ENCODE measurements around the gene PEX5L. TPM values are rescaled to one million over a fixed set of nuclear protein-coding genes. Genes with fewer than 3 reads are reported as not detected.

The PEX5L gene
- total and polyA plus RNA-seq, 5 donors: 0.20 to 1.4 (median 0.58) TPM

DNA sequence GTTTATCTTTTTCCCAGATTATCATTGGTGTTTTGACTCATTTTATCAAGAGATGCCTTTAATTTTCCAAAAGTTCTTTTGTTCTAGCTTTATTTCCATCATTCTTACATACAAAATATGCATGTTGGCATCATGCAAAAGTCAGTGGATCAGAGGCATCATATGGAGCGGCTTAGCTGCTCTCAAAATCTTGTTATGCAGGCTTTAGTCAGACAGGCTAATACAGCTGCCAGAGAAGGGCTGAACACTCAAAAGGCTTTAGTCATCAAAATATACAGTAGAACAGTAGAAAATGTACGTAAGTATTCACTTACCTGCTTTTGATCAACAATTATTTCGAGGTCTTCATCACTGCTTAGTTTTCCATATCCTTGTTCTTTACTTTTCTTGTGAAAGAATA lies 65.5 kb downstream of the PEX5L start:
- intact Hi-C loops (cut with DNase I): no loop called here
- ATAC-seq (no peak), DNase-seq (no peak)
- Histone ChIP-seq H3K4me3 (ENCODE audit: low read length) (no peak overlapping the region), H3K4me1 (ENCODE audit: control insufficient read depth, insufficient read depth, low read length) (no peaks in the 10 kb centered on the region), H3K27me3 (ENCODE audit: control insufficient read depth, insufficient read depth) (no peaks in the 10 kb centered on the region), H3K9me3 (ENCODE audit: control insufficient read depth, low read length) (no peaks in the 10 kb centered on the region), H3K27ac (ENCODE audit: low read length) (no peak overlapping the region)
- 61% methylated on average over 3 of the region's 3 CpGs for WGBS

DNA sequence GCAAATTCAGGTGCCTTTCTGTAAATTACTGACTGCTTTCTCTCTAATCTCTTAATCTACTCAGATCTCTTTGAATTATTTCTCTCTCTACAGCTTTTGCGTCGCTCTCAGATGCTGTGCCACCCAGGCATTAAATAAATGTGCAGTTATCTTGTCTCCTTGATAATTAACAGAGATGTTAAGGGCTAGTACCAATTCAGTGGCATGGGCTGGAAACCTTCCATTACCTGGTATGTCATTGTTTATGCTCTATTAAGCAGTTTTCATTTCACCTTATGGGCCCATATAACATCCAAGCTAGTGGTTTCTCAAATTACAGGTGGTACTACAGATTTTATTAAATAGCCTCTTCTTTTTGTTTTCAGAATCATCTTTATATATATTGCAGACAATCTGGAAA lies 66.0 kb downstream of the PEX5L start:
- 83% methylated on average over 2 of the region's 2 CpGs for WGBS
- no peak overlapping the region for H3K4me3 ChIP-seq (ENCODE audit: low read length)

DNA sequence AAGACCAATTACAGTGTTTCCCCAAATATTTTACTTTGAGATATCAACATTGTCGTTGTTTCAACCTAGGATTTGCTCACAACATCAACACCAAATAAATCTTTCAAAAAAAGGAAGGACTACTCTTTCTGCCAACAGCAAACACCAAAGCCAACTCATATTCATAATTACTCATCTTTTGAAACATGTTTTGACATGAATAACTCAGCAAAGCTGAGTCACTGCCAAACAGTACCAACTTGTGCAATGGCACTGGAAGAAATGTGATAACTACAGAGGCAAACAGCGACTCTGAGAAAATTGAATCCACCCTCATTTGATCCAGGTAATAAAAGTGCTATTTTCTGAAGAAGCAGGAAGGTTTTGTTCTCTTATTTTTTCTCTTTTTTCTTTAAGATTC lies 67.2 kb downstream of the PEX5L start:
- WGBS: 63% methylated on average over 2 of the region's 2 CpGs
- Histone ChIP-seq H3K4me3 (ENCODE audit: low read length) (no peak overlapping the region), H3K9me3 (ENCODE audit: control insufficient read depth, low read length) (no peaks in the 10 kb centered on the region), H3K27ac (ENCODE audit: low read length) (no peak overlapping the region), H3K4me1 (ENCODE audit: control insufficient read depth, insufficient read depth, low read length) (no peaks in the 10 kb centered on the region), H3K27me3 (ENCODE audit: control insufficient read depth, insufficient read depth) (no peaks in the 10 kb centered on the region)
- no peak for ATAC-seq
- DNase-seq: no peak
- intact Hi-C loops (cut with DNase I): no loop called here

More for the DNA sequence above, 66.0 kb downstream of the PEX5L start:
- no peak overlapping the region for H3K27ac ChIP-seq (ENCODE audit: low read length)
- H3K9me3 ChIP-seq (ENCODE audit: control insufficient read depth, low read length): no peaks in the 10 kb centered on the region
- H3K4me1 ChIP-seq (ENCODE audit: control insufficient read depth, insufficient read depth, low read length): no peaks in the 10 kb centered on the region
- DNase-seq: no peak
- ATAC-seq: no peak
- intact Hi-C loops (cut with DNase I): no loop called here
- H3K27me3 ChIP-seq (ENCODE audit: control insufficient read depth, insufficient read depth): no peaks in the 10 kb centered on the region

DNA sequence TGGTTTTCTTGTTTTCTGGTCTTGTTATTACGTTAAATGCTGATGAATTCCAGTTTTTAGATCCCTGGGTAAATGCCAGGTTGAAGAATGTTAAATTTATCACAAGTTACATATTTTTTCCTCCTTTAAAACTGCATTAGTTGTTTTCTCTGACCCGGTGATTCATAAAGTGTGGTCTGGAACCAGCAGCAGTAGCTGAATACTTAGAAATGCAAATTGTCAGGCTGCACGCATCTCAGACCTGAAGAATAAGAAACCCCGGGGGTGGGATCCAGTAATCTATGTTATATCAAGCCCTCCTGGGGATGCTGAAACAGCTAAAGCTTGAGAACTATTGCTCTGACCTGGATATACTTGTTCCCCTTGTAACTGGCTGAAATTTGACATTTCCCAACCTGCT lies 69.1 kb downstream of the PEX5L start:
- Histone ChIP-seq H3K27me3 (ENCODE audit: control insufficient read depth, insufficient read depth) (no peaks in the 10 kb centered on the region), H3K4me3 (ENCODE audit: low read length) (no peak overlapping the region), H3K4me1 (ENCODE audit: control insufficient read depth, insufficient read depth, low read length) (no peaks in the 10 kb centered on the region), H3K9me3 (ENCODE audit: control insufficient read depth, low read length) (no peaks in the 10 kb centered on the region), H3K27ac (ENCODE audit: low read length) (no peak overlapping the region)
- WGBS: 54% methylated on average over 4 of the region's 4 CpGs
- ATAC-seq (no peak), DNase-seq (no peak)
- intact Hi-C loops (cut with DNase I): no loop called here

DNA sequence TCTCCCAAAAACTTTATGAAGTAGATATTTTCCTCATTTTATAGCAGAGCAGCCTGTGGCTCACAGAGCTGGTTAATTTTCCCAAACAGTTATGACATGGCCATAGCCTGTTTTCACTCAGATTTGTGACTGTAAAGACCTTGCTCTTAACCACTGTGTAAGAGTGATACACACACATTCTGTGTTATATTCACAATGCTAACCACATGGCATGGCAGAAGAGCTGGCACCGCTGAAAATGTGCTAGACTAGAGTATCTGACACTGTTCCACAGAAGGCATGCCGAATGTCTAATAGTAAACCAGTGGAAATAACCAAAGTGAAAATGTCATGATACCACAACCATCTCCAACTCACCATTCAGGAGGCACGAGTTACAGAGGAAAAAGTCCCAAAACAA lies 71.8 kb downstream of the PEX5L start:
- Histone ChIP-seq H3K27me3 (ENCODE audit: control insufficient read depth, insufficient read depth) (no peaks in the 10 kb centered on the region), H3K27ac (ENCODE audit: low read length) (no peak overlapping the region), H3K9me3 (ENCODE audit: control insufficient read depth, low read length) (no peaks in the 10 kb centered on the region), H3K4me1 (ENCODE audit: control insufficient read depth, insufficient read depth, low read length) (no peaks in the 10 kb centered on the region), H3K4me3 (ENCODE audit: low read length) (no peak overlapping the region)
- ATAC-seq (no peak), DNase-seq (no peak)
- 75% methylated on average over 3 of the region's 3 CpGs for WGBS
- intact Hi-C loops (cut with DNase I): no loop called here

DNA sequence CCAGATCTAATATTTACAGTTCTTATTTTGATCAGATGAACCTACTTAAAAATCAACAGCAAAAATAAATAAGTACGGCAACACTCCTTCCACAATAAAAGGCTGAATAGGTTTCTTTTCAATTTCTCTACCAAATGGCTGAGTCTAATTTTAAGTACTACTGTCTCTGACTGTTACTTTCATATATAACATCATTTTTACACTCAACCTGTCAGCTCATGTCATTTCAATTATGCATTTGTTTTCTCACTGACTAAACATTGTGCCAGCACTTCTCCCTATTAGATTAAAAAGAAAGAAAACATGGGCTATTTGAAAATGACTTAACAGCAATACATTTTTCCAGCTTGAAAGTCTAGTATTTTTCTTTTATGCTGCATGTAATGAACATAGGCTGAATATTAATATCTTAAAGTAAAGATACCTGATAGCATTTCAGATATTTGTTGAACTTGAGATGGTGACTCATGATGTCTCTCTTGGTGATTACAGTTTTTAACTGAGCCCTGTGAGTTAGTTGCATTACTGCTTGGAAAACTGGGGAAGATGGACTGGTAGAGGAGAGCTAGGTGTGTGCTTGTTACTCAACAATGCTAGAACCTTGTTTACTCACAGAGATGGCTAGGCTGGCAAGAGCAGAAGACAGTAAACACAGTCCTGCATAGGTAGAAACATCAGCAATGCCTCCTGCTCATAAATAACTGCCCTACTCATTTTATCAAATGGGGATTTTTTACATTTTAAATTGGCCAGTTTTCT lies 73.9 kb downstream of the PEX5L start:
- no peaks in the 10 kb centered on the region for H3K4me1 ChIP-seq (ENCODE audit: control insufficient read depth, insufficient read depth, low read length)
- no peak overlapping the region for H3K4me3 ChIP-seq (ENCODE audit: low read length)
- ATAC-seq (no peak), DNase-seq (no peak)
- H3K9me3 ChIP-seq (ENCODE audit: control insufficient read depth, low read length): no peaks in the 10 kb centered on the region
- no peaks in the 10 kb centered on the region for H3K27me3 ChIP-seq (ENCODE audit: control insufficient read depth, insufficient read depth)
- 93% methylated on average over 1 of the region's 1 CpG for WGBS
- no peak overlapping the region for H3K27ac ChIP-seq (ENCODE audit: low read length)
- intact Hi-C loops (cut with DNase I): no loop called here

DNA sequence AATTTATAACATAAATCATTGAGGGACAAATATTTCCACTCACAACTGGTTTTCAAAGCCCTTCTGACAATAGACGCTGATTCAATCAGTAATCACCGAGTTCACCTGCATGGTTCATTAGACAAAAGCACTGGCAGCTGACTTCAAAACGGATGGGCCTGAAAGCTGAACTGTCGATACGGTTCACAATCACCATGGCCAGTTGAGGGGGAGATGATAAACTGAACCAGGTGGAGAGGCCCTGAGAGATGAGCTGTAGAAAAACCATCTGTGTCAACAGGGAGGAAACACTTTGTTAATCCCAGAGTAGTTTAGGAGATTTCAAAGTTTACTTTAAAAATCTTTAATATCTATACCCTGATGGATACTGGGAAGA lies 75.0 kb downstream of the PEX5L start:
- ATAC-seq (no peak), DNase-seq (no peak)
- no peak overlapping the region for H3K4me3 ChIP-seq (ENCODE audit: low read length)
- no peaks in the 10 kb centered on the region for H3K27me3 ChIP-seq (ENCODE audit: control insufficient read depth, insufficient read depth)
- no peaks in the 10 kb centered on the region for H3K9me3 ChIP-seq (ENCODE audit: control insufficient read depth, low read length)
- intact Hi-C loops (cut with DNase I): no loop called here
- no peak overlapping the region for H3K27ac ChIP-seq (ENCODE audit: low read length)
- 47% methylated on average over 5 of the region's 5 CpGs for WGBS
- H3K4me1 ChIP-seq (ENCODE audit: control insufficient read depth, insufficient read depth, low read length): no peaks in the 10 kb centered on the region

DNA sequence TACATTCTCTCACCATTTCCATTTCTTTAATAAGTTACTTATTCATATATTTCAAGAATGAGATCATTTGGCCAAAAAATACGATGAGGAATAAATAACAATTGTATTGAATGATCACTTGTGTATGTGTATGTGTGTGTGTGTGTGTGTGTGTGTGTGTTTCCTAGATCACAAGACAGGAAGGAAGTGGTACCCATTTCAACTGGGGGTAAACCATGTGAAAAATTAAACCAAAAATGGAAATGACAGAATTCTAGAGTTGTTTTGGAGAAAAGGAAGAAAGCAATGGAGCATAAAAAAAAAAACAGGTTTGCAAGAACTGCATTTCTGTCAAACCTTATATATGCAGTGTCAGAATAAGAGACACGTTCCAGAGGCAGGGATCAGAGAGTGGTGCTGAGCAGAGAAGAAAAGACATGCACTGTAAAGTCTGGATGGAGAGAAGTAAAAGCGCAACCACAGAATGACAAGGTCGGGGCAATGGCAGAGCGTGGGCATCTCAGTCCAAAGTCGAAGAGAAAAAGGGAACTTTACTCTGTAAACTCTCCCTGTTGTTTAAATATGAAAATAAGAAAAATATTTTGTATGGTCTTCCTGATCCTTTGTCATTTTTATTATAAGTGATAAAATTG lies 75.5 kb downstream of the PEX5L start:
- H3K4me3 ChIP-seq (ENCODE audit: low read length): no peak overlapping the region
- no peak overlapping the region for H3K27ac ChIP-seq (ENCODE audit: low read length)
- WGBS: 70% methylated on average over 6 of the region's 6 CpGs
- ATAC-seq: no peak
- intact Hi-C loops (cut with DNase I): no loop called here
- no peaks in the 10 kb centered on the region for H3K4me1 ChIP-seq (ENCODE audit: control insufficient read depth, insufficient read depth, low read length)
- DNase-seq: no peak
- no peaks in the 10 kb centered on the region for H3K9me3 ChIP-seq (ENCODE audit: control insufficient read depth, low read length)
- H3K27me3 ChIP-seq (ENCODE audit: control insufficient read depth, insufficient read depth): no peaks in the 10 kb centered on the region

DNA sequence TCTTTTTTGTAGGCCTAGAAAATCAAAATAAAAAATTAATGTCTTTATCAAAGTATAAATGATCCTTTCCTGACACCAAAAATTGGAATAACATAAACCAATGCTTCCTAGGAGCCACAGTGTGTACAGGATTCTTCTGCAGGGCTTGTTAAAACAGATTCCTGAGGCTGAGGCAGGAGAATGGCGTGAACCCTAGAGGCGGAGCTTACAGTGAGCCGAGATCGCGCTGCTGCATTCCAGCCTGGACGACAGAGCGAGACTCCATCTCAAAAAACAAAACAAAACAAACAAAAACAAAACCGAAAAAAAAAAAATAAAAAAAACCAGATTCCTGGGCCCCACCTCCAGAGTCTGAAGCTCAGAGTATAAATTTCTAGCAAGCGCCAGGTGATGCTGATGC lies 78.0 kb downstream of the PEX5L start:
- Histone ChIP-seq H3K4me3 (ENCODE audit: low read length) (no peak overlapping the region), H3K27me3 (ENCODE audit: control insufficient read depth, insufficient read depth) (no peaks in the 10 kb centered on the region), H3K27ac (ENCODE audit: low read length) (no peak overlapping the region), H3K4me1 (ENCODE audit: control insufficient read depth, insufficient read depth, low read length) (no peaks in the 10 kb centered on the region), H3K9me3 (ENCODE audit: control insufficient read depth, low read length) (no peaks in the 10 kb centered on the region)
- 76% methylated on average over 9 of the region's 9 CpGs for WGBS
- no peak for ATAC-seq
- intact Hi-C loops (cut with DNase I): no loop called here
- no peak for DNase-seq

DNA sequence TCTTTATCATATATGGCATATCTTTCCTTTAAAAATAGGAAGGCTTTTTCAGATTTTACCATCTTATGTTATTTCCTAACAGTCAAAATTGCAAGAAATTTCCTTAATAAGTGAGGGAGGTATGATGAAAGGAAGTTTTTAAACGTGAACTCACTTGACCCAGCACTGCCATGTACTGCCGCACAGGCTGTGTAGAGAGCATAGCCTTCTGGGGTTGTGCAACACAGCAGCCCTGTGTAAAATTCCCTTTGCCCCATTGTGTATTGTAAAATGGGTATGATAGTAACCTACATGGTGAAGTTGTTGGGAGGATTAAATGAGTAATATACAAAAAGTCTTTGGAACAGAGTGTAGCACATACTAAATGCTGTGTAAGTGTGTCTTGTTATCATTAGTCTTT lies 78.6 kb downstream of the PEX5L start:
- intact Hi-C loops (cut with DNase I): no loop called here
- H3K4me3 ChIP-seq (ENCODE audit: low read length): no peak overlapping the region
- no peak overlapping the region for H3K27ac ChIP-seq (ENCODE audit: low read length)
- no peak for DNase-seq
- no peaks in the 10 kb centered on the region for H3K4me1 ChIP-seq (ENCODE audit: control insufficient read depth, insufficient read depth, low read length)
- H3K27me3 ChIP-seq (ENCODE audit: control insufficient read depth, insufficient read depth): no peaks in the 10 kb centered on the region
- 58% methylated on average over 2 of the region's 2 CpGs for WGBS
- ATAC-seq: no peak
- no peaks in the 10 kb centered on the region for H3K9me3 ChIP-seq (ENCODE audit: control insufficient read depth, low read length)

DNA sequence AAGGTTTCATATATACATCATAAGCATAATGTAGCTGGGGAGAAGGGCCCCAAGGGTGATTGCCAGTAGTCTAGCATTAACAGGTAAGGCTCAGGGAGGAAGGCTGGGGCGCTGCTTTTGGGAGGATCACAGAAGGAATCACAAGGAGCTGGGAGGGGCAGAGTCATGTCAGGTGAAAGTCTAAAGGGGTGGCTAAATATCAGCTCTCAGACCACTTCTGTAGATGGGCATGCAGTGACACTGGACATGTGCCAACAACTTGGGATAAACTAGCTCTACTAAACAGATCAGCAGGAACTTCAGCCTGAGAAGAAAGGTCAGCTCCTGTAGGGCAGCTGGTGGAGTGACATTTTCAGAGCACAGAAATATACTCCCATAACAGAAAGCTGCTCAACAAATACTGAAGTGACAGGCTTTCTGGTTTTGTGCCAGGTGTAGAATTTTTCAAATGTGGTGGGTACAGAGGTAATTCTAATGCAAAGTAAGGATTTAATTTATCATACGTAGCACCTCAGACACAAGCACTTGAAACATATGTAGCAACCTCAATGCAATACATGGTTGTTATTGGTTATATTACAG lies 79.4 kb downstream of the PEX5L start:
- no peak for DNase-seq
- intact Hi-C loops (cut with DNase I): no loop called here
- WGBS: 80% methylated on average over 2 of the region's 2 CpGs

More for the DNA sequence above, 79.4 kb downstream of the PEX5L start:
- no peak for ATAC-seq
- no peak overlapping the region for H3K4me3 ChIP-seq (ENCODE audit: low read length)
- no peaks in the 10 kb centered on the region for H3K9me3 ChIP-seq (ENCODE audit: control insufficient read depth, low read length)
- no peaks in the 10 kb centered on the region for H3K27me3 ChIP-seq (ENCODE audit: control insufficient read depth, insufficient read depth)
- H3K27ac ChIP-seq (ENCODE audit: low read length): no peak overlapping the region
- no peaks in the 10 kb centered on the region for H3K4me1 ChIP-seq (ENCODE audit: control insufficient read depth, insufficient read depth, low read length)
